Panc1 (cell line): ENCODE data around the gene ESRRA. TPM values are rescaled to one million over a fixed set of nuclear protein-coding genes. Genes with fewer than 3 reads are reported as not detected.

Source experiments
- ATAC-seq: fragments of 200-7000 bp; cut with Tn5 transposase; 2 replicates; pipeline ENCODE4 v1.9.1; 2020; ENCODE audit warnings: mild to moderate bottlenecking, moderate library complexity
- BruUV-seq: library from RNA; stranded (reverse); fragments of 400-500 nt; replicated peaks from 2 replicates; lab custom pipeline; 2021; lab: Mats Ljungman, UMichigan
- CTCF ChIA-PET: fragments of 300-600 bp; sonication (Branson Sonifier 250); formaldehyde crosslinking; loops from one replicate; lab custom pipeline; 2022; ENCODE audit warnings: antibody characterized with exemption; lab: Charles Lee
- POLR2A ChIA-PET: fragments of 300-600 bp; sonication (Branson Sonifier 250); formaldehyde crosslinking; loops from one replicate; lab custom pipeline; 2022; ENCODE audit warnings: antibody characterized with exemption; lab: Charles Lee
- DNase-seq: peaks from one replicate; pipeline ENCODE4 v3.0.0-alpha.2; 2010; ENCODE audit warnings: low read depth, low spot score
- H3K27ac ChIP-seq: 2 replicates; pipeline ENCODE4 v1.5.1; 2011; ENCODE audit warnings: mild to moderate bottlenecking, low read length, inconsistent platforms
- H3K27me3 ChIP-seq: fragments of 200-500 bp; sonication (Bioruptor generic); 2 replicates; pipeline ENCODE4 v1.6.0; 2014; ENCODE audit warnings: low read length, inconsistent platforms; ENCODE audit not compliant: control insufficient read depth, insufficient read depth
- H3K36me3 ChIP-seq: fragments of 200-500 bp; sonication (Bioruptor generic); 2 replicates; pipeline ENCODE4 v1.5.1; 2014; ENCODE audit warnings: inconsistent platforms, mild to moderate bottlenecking, low read length, moderate library complexity; ENCODE audit not compliant: control insufficient read depth, insufficient read depth
- H3K4me1 ChIP-seq: 2 replicates; pipeline ENCODE4 v1.5.1; 2011; ENCODE audit warnings: inconsistent platforms, mild to moderate bottlenecking, low read length, moderate library complexity; ENCODE audit not compliant: control insufficient read depth, insufficient read depth
- H3K4me3 ChIP-seq, 2 experiments: 2 replicates each; pipeline ENCODE4 v1.5.1; 2011 to 2012; ENCODE audit warnings: low read depth in 2 of 2, low read length in 2 of 2, mild to moderate bottlenecking in 2 of 2, inconsistent platforms in 1 of 2, moderate library complexity in 1 of 2
- H3K9me3 ChIP-seq: fragments of 200-500 bp; sonication (Bioruptor generic); 2 replicates; pipeline ENCODE4 v1.5.1; 2014; ENCODE audit warnings: low read depth, mild to moderate bottlenecking, inconsistent platforms, low read length, moderate library complexity; ENCODE audit not compliant: control insufficient read depth, insufficient read depth
- CTCF ChIP-seq: fragments of 450-650 bp; IDR thresholded peaks from 2 replicates; pipeline ENCODE4 v1.5.1; 2017; ENCODE audit warnings: mild to moderate bottlenecking
- POLR2AphosphoS5 ChIP-seq: IDR thresholded peaks from 2 replicates; pipeline ENCODE4 v1.6.1; 2012; ENCODE audit warnings: mild to moderate bottlenecking, low read depth, low read length, moderate library complexity
- REST ChIP-seq, 2 experiments: IDR thresholded peaks; 2 replicates each; pipeline ENCODE4 v1.6.1; 2011 to 2012; ENCODE audit warnings: low read depth in 2 of 2, control low read depth in 1 of 2, low read length in 1 of 2, mild to moderate bottlenecking in 1 of 2, moderate library complexity in 1 of 2; ENCODE audit not compliant: insufficient read depth in 1 of 2
- SIN3A ChIP-seq: IDR thresholded peaks from 2 replicates; pipeline ENCODE4 v1.6.1; 2012; ENCODE audit warnings: low read depth, mild to moderate bottlenecking, low read length, moderate library complexity, borderline replicate concordance; ENCODE audit not compliant: insufficient read depth
- TCF7L2 ChIP-seq: IDR thresholded peaks from 2 replicates; pipeline ENCODE4 v1.6.1; 2011; ENCODE audit warnings: mild to moderate bottlenecking, low read depth, low read length, inconsistent platforms
- in situ Hi-C: cut with HindIII; loops from 2 replicates; pipeline ENCODE4 v1.10.0; 2016; ENCODE audit warnings: low sequenced_read_pairs, low pct_unique_long_range_greater_than_20kb
- intact Hi-C: fragments of 100-400 bp; cut with micrococcal nuclease; formaldehyde crosslinking; loops from one replicate; pipeline ENCODE4 v1.10.0; 2022; ENCODE audit not compliant: unreplicated experiment
- total RNA-seq: library from RNA; stranded (reverse); gene quantifications from one replicate; pipeline ENCODE4 v1.2.1, GENCODE V29; 2021; ENCODE audit not compliant: unreplicated experiment

Gene ESRRA
- total RNA-seq, 1 experiment from 2014 or later, result 81.6 TPM

GRCh38 chr11:64353715-64354506 is 48.6 kb downstream of the ESRRA start:
- Histone ChIP-seq H3K9me3 (no peaks in the 10 kb centered on the region), H3K27ac (peak overlapping the region; percentile 52; the same call in 1 of the 2 replicates), H3K27me3 (no peaks in the 10 kb centered on the region), H3K4me1 (peaks cover 50% of the 10 kb centered on the region), H3K36me3 (no peaks in the 10 kb centered on the region), H3K4me3 (no peak overlapping the region)
- no peak for TF ChIP-seq REST (IDR thresholded peaks at IDR 0.05; ENCODE audit: insufficient read depth in 1 of 2, low read depth in 2 of 2, low read length in 1 of 2)
- no peak for TF ChIP-seq CTCF
- TF ChIP-seq TCF7L2, result no peak
- TF ChIP-seq POLR2AphosphoS5, result no peak
- no peak for TF ChIP-seq SIN3A
- ATAC-seq, result no peak
- ChIA-PET POLR2A (interaction anchor here (0.6 kb wide), 3 partner anchors 36 to 54 kb away, joined by 3 to 7 read pairs (median 3); partner anchors contain the start of gene CATSPERZ), CTCF (interaction anchor here (0.5 to 3.7 kb wide), 10 partner anchors 8 to 95 kb away, joined by 5 to 33 read pairs (median 10); partner anchors contain the start of genes ESRRA, PRDX5 and TRMT112)
- intact Hi-C loops, result no loop called here
- no peak for DNase-seq
- no TSS peak for BruUV-seq
- in situ Hi-C loops, result no loop called here

GRCh38 chr11:64355078-64355940 is 50.0 kb downstream of the ESRRA start:
- Histone ChIP-seq H3K36me3 (no peaks in the 10 kb centered on the region), H3K9me3 (no peaks in the 10 kb centered on the region), H3K4me3 (peak overlapping the region; percentile 30 to 57), H3K27me3 (no peaks in the 10 kb centered on the region), H3K4me1 (peaks cover 56% of the 10 kb centered on the region), H3K27ac (peak overlapping the region; percentile 97)
- ChIA-PET CTCF (interaction anchor here (0.6 to 3.7 kb wide), 24 partner anchors 8 to 297 kb away, joined by 3 to 33 read pairs (median 6); partner anchors contain the start of genes ESRRA, PRDX5 and TRMT112), POLR2A (interaction anchor here (0.7 to 0.9 kb wide), 3 partner anchors 37 to 84 kb away, joined by 4 to 5 read pairs (median 4); partner anchors contain the start of genes PRDX5 and TRMT112)
- intact Hi-C loops, result loop anchor here (1.0 to 5.0 kb wide), 2 partner anchors 37 to 297 kb away; partner anchors contain the start of gene PRDX5
- DNase-seq (peak; percentile 69), ATAC-seq (peak; percentile 56)
- BruUV-seq, result no TSS peak
- TF ChIP-seq CTCF (peak; percentile 97), SIN3A (no peak), POLR2AphosphoS5 (0 out of 2 replicates have a peak, but pooled peaks have one; percentile 31)
- in situ Hi-C loops, result no loop called here
